Measurements from ENCODE around the gene SLC8B1. TPM values are rescaled to one million over a fixed set of nuclear protein-coding genes. Genes with fewer than 3 reads are reported as not detected.

SLC8B1 gene
- total RNA-seq, 4 donors from 2014 or later, result 20.9 to 44.2 (median 29.8) TPM

- no peak for TF ChIP-seq EP300 (IDR thresholded peaks at IDR 0.05)
- no peak for TF ChIP-seq CTCF (IDR thresholded peaks at IDR 0.05)
- no peak for TF ChIP-seq POLR2AphosphoS5 (IDR thresholded peaks at IDR 0.05)
- no peak for TF ChIP-seq POLR2A (IDR thresholded peaks at IDR 0.05)
- no peak overlapping the region for H3K4me3 ChIP-seq
- peaks cover 0 to 94% of the 10 kb centered on the region in 2 donors for H3K36me3 ChIP-seq
- no peaks in the 10 kb centered on the region for H3K4me1 ChIP-seq
- no peaks in the 10 kb centered on the region for H3K27me3 ChIP-seq
- 71 to 83% methylated on average over 2 of the region's 4 CpGs for WGBS, 2 donors (ENCODE audit: low coverage in 1 of 2)
- H3K9me3 ChIP-seq, result no peaks in the 10 kb centered on the region
- no peak for ATAC-seq
- H3K27ac ChIP-seq, result no peak overlapping the region
These were observed 40.0 kb upstream of the SLC8B1 start for GRCh38 chr12:113374823-113375428.

- Histone ChIP-seq H3K9me3 (no peaks in the 10 kb centered on the region), H3K4me3 (no peak overlapping the region), H3K4me1 (no peaks in the 10 kb centered on the region), H3K36me3 (peaks cover 0 to 88% of the 10 kb centered on the region in 2 donors), H3K27ac (no peak overlapping the region), H3K27me3 (no peaks in the 10 kb centered on the region)
- WGBS, 2 donors (ENCODE audit: low coverage in 1 of 2), result 78 to 84% methylated on average over 2 to 3 of the region's 3 CpGs
- TF ChIP-seq POLR2AphosphoS5 (IDR thresholded peaks at IDR 0.05) (no peak), CTCF (IDR thresholded peaks at IDR 0.05) (no peak), EP300 (IDR thresholded peaks at IDR 0.05) (no peak), POLR2A (IDR thresholded peaks at IDR 0.05) (no peak)
- ATAC-seq, result no peak
These were observed 39.1 kb upstream of the SLC8B1 start for GRCh38 chr12:113373969-113374368.

- no peaks in the 10 kb centered on the region for H3K27me3 ChIP-seq
These were observed 38.5 kb upstream of the SLC8B1 start for GRCh38 chr12:113373440-113373839.

GRCh38 chr12:113372371-113372770 lies 37.5 kb upstream of the SLC8B1 start:
- Histone ChIP-seq H3K36me3 (peaks cover 0 to 81% of the 10 kb centered on the region in 2 donors), H3K27me3 (no peaks in the 10 kb centered on the region), H3K4me1 (no peaks in the 10 kb centered on the region), H3K9me3 (no peaks in the 10 kb centered on the region), H3K4me3 (no peak overlapping the region), H3K27ac (no peak overlapping the region)
- WGBS, 2 donors (ENCODE audit: low coverage in 1 of 2), result 100% methylated on average over 1 of the region's 9 CpGs; no CpG with 5 or more reads in 1 of the 2 donors
- TF ChIP-seq CTCF (IDR thresholded peaks at IDR 0.05), result no peak
- TF ChIP-seq POLR2AphosphoS5 (IDR thresholded peaks at IDR 0.05), result no peak
- no peak for TF ChIP-seq EP300 (IDR thresholded peaks at IDR 0.05)
- TF ChIP-seq POLR2A (IDR thresholded peaks at IDR 0.05), result no peak
- no peak for ATAC-seq

More at GRCh38 chr12:113373440-113373839, 38.5 kb upstream of the SLC8B1 start:
- Histone ChIP-seq H3K4me1 (no peaks in the 10 kb centered on the region), H3K36me3 (peaks cover 0 to 85% of the 10 kb centered on the region in 2 donors), H3K9me3 (no peaks in the 10 kb centered on the region), H3K4me3 (no peak overlapping the region), H3K27ac (no peak overlapping the region)
- no peak for ATAC-seq
- 93 to 97% methylated on average over 3 of the region's 3 CpGs for WGBS, 2 donors (ENCODE audit: low coverage in 1 of 2)
- no peak for TF ChIP-seq POLR2AphosphoS5 (IDR thresholded peaks at IDR 0.05)

GRCh38 chr12:113371808-113372207 lies 36.9 kb upstream of the SLC8B1 start:
- 96 to 100% methylated on average over 2 to 5 of the region's 6 CpGs for WGBS, 2 donors (ENCODE audit: low coverage in 1 of 2)
- no peak for ATAC-seq
- Histone ChIP-seq H3K4me1 (peaks cover 0 to under 1% (median 0%) of the 10 kb centered on the region in 3 donors), H3K36me3 (peaks cover 0 to 75% of the 10 kb centered on the region in 2 donors), H3K27ac (no peak overlapping the region), H3K4me3 (no peak overlapping the region), H3K27me3 (no peaks in the 10 kb centered on the region), H3K9me3 (no peaks in the 10 kb centered on the region)
- TF ChIP-seq CTCF (IDR thresholded peaks at IDR 0.05) (no peak), POLR2A (IDR thresholded peaks at IDR 0.05) (no peak), POLR2AphosphoS5 (IDR thresholded peaks at IDR 0.05) (no peak), EP300 (IDR thresholded peaks at IDR 0.05) (no peak)
